HCT116 (cell line): Measurements from ENCODE around the gene TMTC1. TPM values are rescaled to one million over a fixed set of nuclear protein-coding genes. Genes with fewer than 3 reads are reported as not detected.

Source experiments
- ATAC-seq: fragments of 200-7000 bp; cut with Tn5 transposase; 2 replicates; pipeline ENCODE4 v1.9.1; 2020; ENCODE audit warnings: mild to moderate bottlenecking, moderate library complexity
- BruUV-seq: library from RNA; stranded (reverse); fragments of 400-500 nt; replicated peaks from 2 replicates; lab custom pipeline; 2021; lab: Mats Ljungman, UMichigan
- CTCF ChIA-PET: fragments of 300-600 bp; sonication (Branson Sonifier 250); formaldehyde crosslinking; loops from one replicate; lab custom pipeline; 2021; ENCODE audit warnings: antibody characterized with exemption; lab: Charles Lee
- POLR2A ChIA-PET: fragments of 300-600, 350-600 bp; sonication (Branson Sonifier 250); formaldehyde crosslinking; loops from one replicate; lab custom pipeline; 2021; ENCODE audit warnings: antibody characterized with exemption; lab: Charles Lee
- RAD21 ChIA-PET, 2 experiments: fragments of 300-600 bp; sonication (Branson Sonifier 250); formaldehyde crosslinking; loops; one replicate each; lab custom pipeline; 2023; ENCODE audit warnings: low total read pairs in 2 of 2; ENCODE audit not compliant: uncharacterized antibody in 2 of 2, unreplicated experiment in 2 of 2, low non-redundant PET in 1 of 2; lab: Charles Lee
- DNase-seq: peaks from one replicate; pipeline ENCODE4 v3.0.0-alpha.2; 2010; ENCODE audit warnings: low read depth, low spot score
- H2AFZ ChIP-seq: fragments of 200-600 bp; shearing (Covaris generic), sonication (generic); 2 replicates; pipeline ENCODE4 v1.6.1; 2017; ENCODE audit warnings: low read depth, mixed run types, mixed read lengths, antibody characterized with exemption, low read length; ENCODE audit not compliant: poor library complexity, severe bottlenecking
- H3K27ac ChIP-seq: 2 replicates; pipeline ENCODE4 v1.5.1; 2012; ENCODE audit warnings: low read depth, low read length
- H3K27me3 ChIP-seq: fragments of 200-600 bp; sonication (generic); 2 replicates; pipeline ENCODE4 v1.6.1; 2016; ENCODE audit warnings: mixed run types, low read length, mixed read lengths; ENCODE audit not compliant: insufficient read depth
- H3K36me3 ChIP-seq, 2 experiments: fragments of 200-500 bp in 1 of 2; fragments of 200-600 bp in 1 of 2; sonication (Bioruptor generic) in 1 of 2; sonication (generic) in 1 of 2; 2 replicates each; pipeline versions ENCODE4 v1.5.1 to v1.6.1; 2014 to 2016; ENCODE audit warnings: low read length in 2 of 2, inconsistent platforms in 1 of 2, mixed read lengths in 1 of 2, mixed run types in 1 of 2; ENCODE audit not compliant: insufficient read depth in 2 of 2, control insufficient read depth in 1 of 2
- H3K4me1 ChIP-seq, 2 experiments: fragments of 200-600 bp in 1 of 2; sonication (generic) in 1 of 2; 2 replicates each; pipeline versions ENCODE4 v1.5.1 to v1.6.1; 2012 to 2017; ENCODE audit warnings: low read length in 2 of 2, inconsistent platforms in 1 of 2, mild to moderate bottlenecking in 1 of 2, mixed read lengths in 1 of 2, mixed run types in 1 of 2, moderate library complexity in 1 of 2; ENCODE audit not compliant: insufficient read depth in 2 of 2, control insufficient read depth in 1 of 2
- H3K4me2 ChIP-seq: fragments of 200-600 bp; sonication (generic); 2 replicates; pipeline ENCODE4 v1.6.1; 2017; ENCODE audit warnings: mixed run types, low read length, mixed read lengths
- H3K4me3 ChIP-seq, 2 experiments: fragments of 200-600 bp in 1 of 2; sonication (generic) in 1 of 2; replicated peaks in 1 of 2; 2 replicates each; pipeline ENCODE4 v1.5.1; 2011 to 2016; ENCODE audit warnings: low read length in 2 of 2, control low read depth in 1 of 2, low read depth in 1 of 2, mild to moderate bottlenecking in 1 of 2, mixed read lengths in 1 of 2, mixed run types in 1 of 2
- H3K79me2 ChIP-seq: fragments of 200-600 bp; sonication (generic); 2 replicates; pipeline ENCODE4 v1.6.1; 2017; ENCODE audit warnings: mild to moderate bottlenecking, mixed run types, low read length, moderate library complexity, mixed read lengths; ENCODE audit not compliant: insufficient read depth
- H3K9ac ChIP-seq: fragments of 200-600 bp; sonication (generic); 2 replicates; pipeline ENCODE4 v1.6.1; 2016; ENCODE audit warnings: low read length, mixed read lengths
- H3K9me2 ChIP-seq: fragments of 200-600 bp; sonication (generic), shearing (Covaris generic); 2 replicates; pipeline ENCODE4 v1.6.1; 2017; ENCODE audit warnings: mixed run types, mild to moderate bottlenecking, moderate library complexity; ENCODE audit not compliant: insufficient read depth
- H3K9me3 ChIP-seq, 2 experiments: fragments of 200-500 bp in 1 of 2; fragments of 200-600 bp in 1 of 2; sonication (Bioruptor generic) in 1 of 2; sonication (generic) in 1 of 2; 2 replicates each; pipeline ENCODE4 v1.6.1; 2014 to 2017; ENCODE audit warnings: low read length in 2 of 2, mixed read lengths in 2 of 2, inconsistent platforms in 1 of 2, low read depth in 1 of 2, mild to moderate bottlenecking in 1 of 2, mixed run types in 1 of 2, moderate library complexity in 1 of 2; ENCODE audit not compliant: control insufficient read depth in 1 of 2, insufficient read depth in 1 of 2
- H4K20me1 ChIP-seq: fragments of 200-600 bp; sonication (generic), shearing (Covaris generic); 2 replicates; pipeline ENCODE4 v1.6.1; 2017; ENCODE audit warnings: mixed run types, mild to moderate bottlenecking, moderate library complexity; ENCODE audit not compliant: insufficient read depth
- CBX3 ChIP-seq: IDR thresholded peaks from 2 replicates; pipeline ENCODE4 v1.6.1; 2012; ENCODE audit warnings: low read depth
- CEBPB ChIP-seq: IDR thresholded peaks from 2 replicates; pipeline ENCODE4 v1.6.1; 2012; ENCODE audit warnings: low read depth
- EGR1 ChIP-seq: IDR thresholded peaks from 2 replicates; pipeline ENCODE4 v1.6.1; 2012; ENCODE audit warnings: low read depth
- FOSL1 ChIP-seq: IDR thresholded peaks from 2 replicates; pipeline ENCODE4 v1.6.1; 2012; ENCODE audit warnings: low read depth
- POLR2A ChIP-seq: IDR thresholded peaks from 2 replicates; pipeline ENCODE4 v1.7.0; 2011; ENCODE audit warnings: borderline replicate concordance; ENCODE audit not compliant: insufficient read depth, insufficient read length; ENCODE audit errors: extremely low read depth
- POLR2AphosphoS5 ChIP-seq: IDR thresholded peaks from 2 replicates; pipeline ENCODE4 v1.6.1; 2011; ENCODE audit warnings: mild to moderate bottlenecking, low read depth, low read length, moderate library complexity
- RAD21 ChIP-seq: IDR thresholded peaks from 2 replicates; pipeline ENCODE4 v1.6.1; 2012; ENCODE audit warnings: low read depth, mild to moderate bottlenecking
- SP1 ChIP-seq: IDR thresholded peaks from 2 replicates; pipeline ENCODE4 v1.6.1; 2012; ENCODE audit warnings: low read depth
- ZFX ChIP-seq: fragments of 450-650 bp; IDR thresholded peaks from 2 replicates; pipeline ENCODE4 v1.6.1; 2017
- ZNF274 ChIP-seq: fragments of 200-500 bp; sonication (Bioruptor generic); IDR thresholded peaks from 2 replicates; pipeline ENCODE4 v1.6.1; 2014; ENCODE audit warnings: mild to moderate bottlenecking, low read depth, low read length, inconsistent platforms
- intact Hi-C: fragments of 100-400 bp; cut with micrococcal nuclease; formaldehyde crosslinking; loops from 2 replicates; pipeline ENCODE4 v1.10.0; 2022
- total RNA-seq: library from RNA; stranded (reverse); gene quantifications from one replicate; pipeline ENCODE4 v1.2.1, GENCODE V29; 2021; ENCODE audit not compliant: unreplicated experiment
- TF ChIP-seq, protein P1 (sequence below): IDR thresholded peaks from 2 replicates; pipeline ENCODE4 v1.6.1; 2012
- TF ChIP-seq, protein P2 (sequence below): IDR thresholded peaks from 2 replicates; pipeline ENCODE4 v1.6.1; 2012

Gene TMTC1
- total RNA-seq, 1 experiment from 2014 or later, result 2.0 TPM

DNA sequence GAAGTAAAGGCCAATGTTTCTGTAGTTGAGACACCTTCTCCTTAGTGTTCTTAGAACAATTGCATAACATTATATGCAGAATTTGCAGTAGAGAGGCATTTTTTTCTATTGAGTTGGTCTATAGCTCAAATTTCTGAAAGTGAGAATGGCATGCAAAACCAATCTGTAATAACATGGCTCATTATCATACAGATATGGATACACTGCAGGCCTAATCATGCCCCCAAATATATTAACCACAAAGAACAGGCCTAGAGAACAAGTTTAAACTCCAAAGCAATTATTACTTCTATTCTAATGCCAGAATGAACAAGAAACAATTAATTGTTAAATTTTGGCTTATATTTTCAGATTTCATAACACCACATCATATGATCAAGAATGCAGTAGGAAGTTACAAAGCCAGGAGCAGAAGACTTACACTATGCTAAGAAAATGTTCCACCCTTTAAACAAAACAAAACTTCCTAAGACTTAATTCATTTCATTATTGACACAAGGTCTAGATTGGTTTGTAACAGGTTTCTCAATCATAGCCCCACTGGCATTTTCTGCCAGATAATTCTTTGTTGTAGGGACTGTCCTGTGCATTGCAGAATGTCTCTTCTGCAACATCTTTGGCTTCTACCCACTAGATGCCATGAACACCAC, 26.9 kb downstream of the TMTC1 start:
- H3K4me1 ChIP-seq, result no peaks in the 10 kb centered on the region
- no peaks in the 10 kb centered on the region for H3K79me2 ChIP-seq
- H3K4me2 ChIP-seq, result no peak overlapping the region
- H3K4me3 ChIP-seq, result no peak overlapping the region
- H3K9ac ChIP-seq, result no peak overlapping the region
- no peaks in the 10 kb centered on the region for H3K36me3 ChIP-seq
- ChIA-PET RAD21 (no interaction called here), CTCF (no interaction called here), POLR2A (no interaction called here)
- no peak overlapping the region for H3K27ac ChIP-seq
- no TSS peak for BruUV-seq
- DNase-seq (no peak), ATAC-seq (no peak)
- H2AFZ ChIP-seq, result no peak overlapping the region
- no peaks in the 10 kb centered on the region for H3K27me3 ChIP-seq
- intact Hi-C loops, result no loop called here
- no peaks in the 10 kb centered on the region for H3K9me2 ChIP-seq
- no peaks in the 10 kb centered on the region for H4K20me1 ChIP-seq
- H3K9me3 ChIP-seq, result no peaks in the 10 kb centered on the region
- TF ChIP-seq FOSL1, result no peak
- no peak for TF ChIP-seq ZFX
- TF ChIP-seq CBX3, result no peak
- no peak for TF ChIP-seq POLR2A
- no peak for TF ChIP-seq CEBPB

DNA sequence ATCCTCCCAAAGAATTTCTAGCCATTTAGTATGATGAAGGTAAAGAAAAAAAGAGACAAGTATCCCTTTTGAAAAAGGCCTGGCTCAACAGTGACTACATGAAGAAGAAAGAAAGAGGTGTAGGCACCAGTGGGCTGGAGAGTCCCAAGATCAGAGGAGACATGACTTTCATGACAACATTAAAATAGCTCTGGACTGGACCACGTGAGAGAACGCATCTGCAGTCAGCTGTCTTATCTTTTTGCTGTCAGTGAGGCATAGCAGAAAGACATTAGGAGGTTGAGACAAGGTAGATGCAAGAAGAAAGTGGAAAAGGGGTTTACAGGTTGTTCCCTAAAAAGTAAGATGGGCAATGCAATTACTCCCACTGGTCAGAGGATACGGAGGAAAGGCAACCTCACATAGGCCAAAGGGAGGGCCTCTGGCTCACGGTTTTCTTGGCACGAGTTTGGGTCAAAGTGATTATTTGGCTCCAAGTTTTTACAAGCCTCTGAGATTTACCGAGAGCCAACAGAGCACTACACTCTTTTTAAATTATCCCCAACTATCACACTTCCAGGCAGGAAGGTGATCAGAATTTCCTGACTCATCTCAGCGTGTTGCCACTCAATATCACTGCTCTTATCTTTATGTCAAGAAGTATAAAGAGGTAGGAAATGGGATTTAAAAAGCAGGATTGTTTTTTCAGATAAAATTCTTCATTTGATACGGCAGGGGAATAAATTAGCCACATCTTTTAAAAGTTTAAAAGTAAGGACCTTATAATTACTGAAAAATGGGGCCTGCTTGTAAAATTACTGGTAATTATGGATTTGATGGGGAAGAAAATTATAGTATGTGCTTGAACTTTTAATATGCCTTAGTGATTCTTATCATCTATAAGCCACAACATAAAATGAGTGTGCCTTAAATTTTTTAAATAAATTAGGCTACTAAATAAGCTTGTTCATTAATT, 29.2 kb downstream of the TMTC1 start:
- BruUV-seq, result no TSS peak

More for the DNA sequence above, 29.2 kb downstream of the TMTC1 start:
- DNase-seq (no peak), ATAC-seq (no peak)
- CTCF ChIA-PET, result no interaction called here
- Histone ChIP-seq H3K4me3 (no peak overlapping the region), H3K4me1 (no peaks in the 10 kb centered on the region), H3K79me2 (no peaks in the 10 kb centered on the region), H3K27ac (no peak overlapping the region), H2AFZ (no peak overlapping the region), H3K9me2 (no peaks in the 10 kb centered on the region), H3K9ac (no peak overlapping the region), H3K9me3 (no peaks in the 10 kb centered on the region), H3K36me3 (no peaks in the 10 kb centered on the region), H3K4me2 (no peak overlapping the region), H4K20me1 (no peaks in the 10 kb centered on the region), H3K27me3 (no peaks in the 10 kb centered on the region)
- RAD21 ChIA-PET, result no interaction called here
- intact Hi-C loops, result no loop called here
- TF ChIP-seq SP1 (no peak), ZFX (no peak), ZNF274 (no peak), EGR1 (no peak), RAD21 (no peak), POLR2AphosphoS5 (no peak)
- TF ChIP-seq, protein P1, sequence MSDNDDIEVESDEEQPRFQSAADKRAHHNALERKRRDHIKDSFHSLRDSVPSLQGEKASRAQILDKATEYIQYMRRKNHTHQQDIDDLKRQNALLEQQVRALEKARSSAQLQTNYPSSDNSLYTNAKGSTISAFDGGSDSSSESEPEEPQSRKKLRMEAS, result no peak
- TF ChIP-seq, protein P2, sequence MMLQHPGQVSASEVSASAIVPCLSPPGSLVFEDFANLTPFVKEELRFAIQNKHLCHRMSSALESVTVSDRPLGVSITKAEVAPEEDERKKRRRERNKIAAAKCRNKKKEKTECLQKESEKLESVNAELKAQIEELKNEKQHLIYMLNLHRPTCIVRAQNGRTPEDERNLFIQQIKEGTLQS, result no peak
- POLR2A ChIA-PET, result no interaction called here
